K562 (cell line): ENCODE measurements around the gene HAUS7. TPM values are rescaled to one million over a fixed set of nuclear protein-coding genes. Genes with fewer than 3 reads are reported as not detected.

Experiments used
- ATAC-seq: fragments of 200-7000 bp; cut with Tn5 transposase; 3 replicates; pipeline ENCODE4 v1.9.1; 2020; ENCODE audit warnings: moderate library complexity
- BruUV-seq: library from RNA; stranded (reverse); fragments of 400-500 nt; replicated peaks from 2 replicates; lab custom pipeline; 2021; lab: Mats Ljungman, UMichigan
- CTCF ChIA-PET: fragments of 300-600 bp; formaldehyde crosslinking; extraction: SDS; loops from one replicate; lab custom pipeline; 2021; ENCODE audit warnings: low intra/inter-chr PET ratio; lab: Yijun Ruan, JAX
- POLR2A ChIA-PET: fragments of 300-600, 350-650 bp; sonication (Branson Sonifier 250); formaldehyde crosslinking; extraction: SDS; loops from one replicate; lab custom pipeline; 2021; ENCODE audit warnings: antibody characterized with exemption, inconsistent platforms; lab: Yijun Ruan, JAX
- DNase-seq, 4 experiments: peaks; one replicate each; pipeline versions ENCODE4 v3.0.0 to v3.0.0-alpha.2; 2011 to 2018; ENCODE audit warnings: low spot score in 3 of 4, mixed read lengths in 3 of 4; ENCODE audit errors: extremely low read depth in 1 of 4
- FAIRE-seq: peaks from 2 replicates; lab custom pipeline; 2011; peaks lifted over from hg19 to GRCh38; lab: Jason Lieb, UNC
- H2AFZ ChIP-seq: 2 replicates; pipeline ENCODE4 v1.6.0; 2011; ENCODE audit warnings: low read depth, low read length, control low read depth, inconsistent platforms
- H3K27ac ChIP-seq: fragments of 200-600 bp; 3 replicates; pipeline ENCODE4 v1.8.0; 2011; ENCODE audit warnings: low read depth, mild to moderate bottlenecking, control low read depth, inconsistent platforms, low read length, moderate library complexity, mixed read lengths; ENCODE audit errors: extremely low read depth
- H3K27me3 ChIP-seq, 2 experiments: fragments of 300-600 bp in 1 of 2; 2 replicates in 1 of 2; 3 replicates in 1 of 2; pipeline versions ENCODE4 v1.6.0 to v1.8.0; 2011; ENCODE audit warnings: inconsistent platforms in 2 of 2, low read length in 2 of 2, mild to moderate bottlenecking in 1 of 2, mixed read lengths in 1 of 2, moderate library complexity in 1 of 2; ENCODE audit not compliant: control insufficient read depth in 2 of 2, insufficient read depth in 2 of 2
- H3K36me3 ChIP-seq: fragments of 300-600 bp; 3 replicates; pipeline ENCODE4 v1.8.0; 2011; ENCODE audit warnings: mild to moderate bottlenecking, low read length, inconsistent platforms; ENCODE audit not compliant: control insufficient read depth, insufficient read depth
- H3K4me1 ChIP-seq, 2 experiments: fragments of 200-600 bp in 1 of 2; replicated peaks in 1 of 2; 2 replicates in 1 of 2; 3 replicates in 1 of 2; pipeline versions ENCODE4 v1.5.1 to v1.8.0; 2011; ENCODE audit warnings: inconsistent platforms in 2 of 2, low read length in 2 of 2, mild to moderate bottlenecking in 1 of 2, mixed read lengths in 1 of 2, moderate library complexity in 1 of 2; ENCODE audit not compliant: control insufficient read depth in 2 of 2, insufficient read depth in 2 of 2
- H3K4me2 ChIP-seq: 2 replicates; pipeline ENCODE4 v1.6.1; 2011; ENCODE audit warnings: low read length, control low read depth, inconsistent platforms, mixed read lengths; ENCODE audit not compliant: insufficient read depth
- H3K4me3 ChIP-seq: fragments of 200-600 bp; sonication (generic), shearing (Covaris generic); 2 replicates; pipeline ENCODE4 v1.5.1; 2016; ENCODE audit warnings: control low read depth, inconsistent platforms
- H3K79me2 ChIP-seq: fragments of 200-600 bp; 3 replicates; pipeline ENCODE4 v1.8.0; 2011; ENCODE audit warnings: low read length, inconsistent platforms; ENCODE audit not compliant: control insufficient read depth, insufficient read depth
- H3K9ac ChIP-seq, 2 experiments: 2 replicates each; pipeline versions ENCODE4 v1.6.0 to v1.6.1; 2011; ENCODE audit warnings: low read depth in 2 of 2, low read length in 2 of 2, control low read depth in 1 of 2, inconsistent platforms in 1 of 2, mild to moderate bottlenecking in 1 of 2, mixed read lengths in 1 of 2; ENCODE audit not compliant: insufficient read depth in 1 of 2
- H3K9me1 ChIP-seq: one replicate; pipeline ENCODE4 v1.6.0; 2011; ENCODE audit warnings: inconsistent platforms, mild to moderate bottlenecking, low read length, moderate library complexity; ENCODE audit not compliant: control insufficient read depth, insufficient read depth
- H3K9me3 ChIP-seq: replicated peaks from 2 replicates; pipeline ENCODE4 v1.5.1; 2011; ENCODE audit warnings: low read depth, low read length, inconsistent platforms; ENCODE audit not compliant: control insufficient read depth, insufficient read depth
- H4K20me1 ChIP-seq: replicated peaks from 2 replicates; pipeline ENCODE4 v1.6.1; 2011; ENCODE audit warnings: low read length, inconsistent platforms, mixed read lengths; ENCODE audit not compliant: control insufficient read depth, insufficient read depth
- GABPA ChIP-seq: fragments of 200-800 bp; sonication (Bioruptor generic); conservative IDR thresholded peaks from 2 replicates; pipeline ENCODE4 v1.6.1; 2016; ENCODE audit warnings: low read depth, missing genetic modification characterization, missing compliant biosample characterization
- POLR2G ChIP-seq: fragments of 200-400 bp; formaldehyde crosslinking; IDR thresholded peaks from 2 replicates; pipeline ENCODE4 v1.6.1; 2017; ENCODE audit warnings: low read depth, mild to moderate bottlenecking, antibody characterized with exemption, low read length, moderate library complexity
- ZNF121 ChIP-seq: sonication (generic); formaldehyde crosslinking; conservative IDR thresholded peaks from 2 replicates; pipeline ENCODE4 v1.8.0; 2022; ENCODE audit warnings: missing genetic modification reagents
- ZNF408 ChIP-seq: fragments of 250-450 bp; sonication (Bioruptor Pico); IDR thresholded peaks from 2 replicates; pipeline ENCODE4 v1.4.0; 2020; ENCODE audit warnings: low read depth, mild to moderate bottlenecking, moderate library complexity
- WGBS: fragments of 100-300 bp; shearing (Covaris generic); methylation state at CpG from one replicate; pipeline ENCODE4 v1.1.6; 2016; ENCODE audit warnings: low coverage, mixed read lengths; ENCODE audit not compliant: insufficient coverage; ENCODE audit errors: missing lambda C conversion rate; 5-methylcytosine and 5-hydroxymethylcytosine counted together
- in situ Hi-C: fragments of 300-500 bp; cut with MboI; formaldehyde crosslinking; loops from 4 replicates; pipeline ENCODE4 v1.15.0; 2018; ENCODE audit warnings: inconsistent platforms, mixed read lengths
- intact Hi-C: fragments of 100-400 bp; cut with micrococcal nuclease; formaldehyde crosslinking; loops from 2 replicates; pipeline ENCODE4 v1.14.2; 2022
- polyA plus RNA-seq, 8 experiments: library from polyadenylated mRNA; depleted of rRNA in 4 of 8; stranded (reverse) in 5 of 8; unstranded in 3 of 8; fragments of >200 nt; fragmentation: Nextera tagmentation in 2 of 8; fragmentation: Illumina TruSeq in 1 of 8; extraction: Ambion mirVana in 2 of 8; extraction: Trizol in 1 of 8; gene quantifications; 2 replicates each; pipeline versions ENCODE4 v1.2.1 to v1.2.3, GENCODE V29; 2011 to 2014; ENCODE audit warnings: inconsistent platforms in 1 of 8, missing spikeins in 1 of 8
- total RNA-seq, 7 experiments: library from RNA; depleted of rRNA in 6 of 7; stranded (reverse); fragments of >200 nt in 6 of 7; fragmentation: Illumina TruSeq in 2 of 7; extraction: Trizol in 2 of 7; gene quantifications; 2 replicates each; pipeline versions ENCODE4 v1.2.1 to v1.2.3, GENCODE V29; 2011 to 2021; ENCODE audit warnings: low replicate concordance in 1 of 7

HAUS7 gene
- total and polyA plus RNA-seq, 9 of the 15 experiments (the other 6 are each of a cell fraction or from before 2014, with no cell fraction given), result 10.0 to 94.9 (median 48.8) TPM

GRCh38 chrX:153443476-153444332, 26.7 kb downstream of the HAUS7 start:
- Histone ChIP-seq H3K27ac (no peak overlapping the region), H3K36me3 (no peaks in the 10 kb centered on the region), H3K79me2 (no peaks in the 10 kb centered on the region), H3K4me2 (no peak overlapping the region), H3K4me3 (no peak overlapping the region), H2AFZ (no peak overlapping the region), H3K9ac (no peak overlapping the region; a peak in 1 of 4 replicates), H3K9me3 (no peaks in the 10 kb centered on the region), H3K27me3 (peaks cover 0 to 6% of the 10 kb centered on the region in 2 experiments; a peak in 3 of 5 replicates), H4K20me1 (no peaks in the 10 kb centered on the region), H3K4me1 (peaks cover 0 to 39% of the 10 kb centered on the region in 2 experiments; a peak in 2 of 5 replicates), H3K9me1 (no peaks in the 10 kb centered on the region)
- BruUV-seq, result no TSS peak
- in situ Hi-C loops (no loop called here), intact Hi-C loops (no loop called here)
- FAIRE-seq (no peak), ATAC-seq (no peak; the same call in 2 of the 3 replicates), DNase-seq (peak in 1 of 4 experiments; percentile 13)
- 50% methylated on average over 21 of the region's 25 CpGs for WGBS
- POLR2A ChIA-PET, result interaction anchor here (0.6 to 0.9 kb wide), 3 partner anchors 12 to 114 kb away, joined by 3 to 4 read pairs (median 3); no protein-coding TSS in a partner anchor
- TF ChIP-seq POLR2G (peak; percentile 10; the same call in 1 of the 2 replicates), ZNF408 (no peak)
- CTCF ChIA-PET, result no interaction called here

GRCh38 chrX:153442463-153442862, 27.9 kb downstream of the HAUS7 start:
- Histone ChIP-seq H3K9me3 (no peaks in the 10 kb centered on the region), H3K4me1 (peaks cover 0 to 39% of the 10 kb centered on the region in 2 experiments; a peak in 2 of 5 replicates), H3K27ac (no peak overlapping the region), H3K9ac (no peak overlapping the region), H3K4me2 (no peak overlapping the region), H2AFZ (no peak overlapping the region), H3K36me3 (no peaks in the 10 kb centered on the region), H3K9me1 (no peaks in the 10 kb centered on the region), H3K27me3 (peaks cover 0 to 6% of the 10 kb centered on the region in 2 experiments; a peak in 3 of 5 replicates), H3K4me3 (no peak overlapping the region), H4K20me1 (no peaks in the 10 kb centered on the region), H3K79me2 (no peaks in the 10 kb centered on the region)
- no peak for FAIRE-seq
- DNase-seq, result no peak
- no peak for TF ChIP-seq GABPA
- peak; percentile 51 for TF ChIP-seq ZNF121 (CRISPR knock-in tag)
- ChIA-PET CTCF (no interaction called here), POLR2A (interaction anchor here (0.7 kb wide), 1 partner anchor 352 kb away, joined by 3 read pairs; the partner anchor contains the start of gene SSR4)
- intact Hi-C loops, result no loop called here
- 27% methylated on average over 5 of the region's 5 CpGs for WGBS
- ATAC-seq, result no peak
- in situ Hi-C loops, result no loop called here
- no TSS peak for BruUV-seq
